Activated naive CD8-positive, alpha-beta T cell treated with anti-CD3 and anti-CD28 coated beads, Interleukin-2, amount 10 ng/mL, durations not matched to agents 7 days and 5 days (primary cell): ENCODE measurements around the gene KL. TPM values are rescaled to one million over a fixed set of nuclear protein-coding genes. Genes with fewer than 3 reads are reported as not detected.

Experiments used
- ATAC-seq: fragments of 150-1000 bp; cut with Tn5 transposase; one replicate; pipeline ENCODE4 v1.10.0; 2021; ENCODE audit warnings: low read depth, moderate library complexity
- POLR2A ChIA-PET: fragments of 350-600 bp; sonication (Branson Sonifier 250); formaldehyde crosslinking; loops from one replicate; lab custom pipeline; 2021; ENCODE audit warnings: antibody characterized with exemption; lab: Charles Lee
- DNase-seq: peaks from one replicate; pipeline ENCODE4 v3.0.0; 2021
- H3K27ac Mint-ChIP-seq: one replicate; pipeline ENCODE4 v1.8.0; 2022; ENCODE audit warnings: mild to moderate bottlenecking, mixed read lengths
- H3K27me3 Mint-ChIP-seq: one replicate; pipeline ENCODE4 v1.8.0; 2022; ENCODE audit warnings: mild to moderate bottlenecking, moderate library complexity, mixed read lengths
- H3K36me3 Mint-ChIP-seq: one replicate; pipeline ENCODE4 v1.8.0; 2021; ENCODE audit warnings: mild to moderate bottlenecking, mixed read lengths
- H3K4me1 Mint-ChIP-seq: one replicate; pipeline ENCODE4 v1.8.0; 2021; ENCODE audit warnings: mixed read lengths
- H3K4me3 Mint-ChIP-seq: one replicate; pipeline ENCODE4 v1.8.0; 2022; ENCODE audit warnings: mild to moderate bottlenecking, moderate library complexity, mixed read lengths
- H3K9me3 Mint-ChIP-seq: one replicate; pipeline ENCODE4 v1.8.0; 2021; ENCODE audit warnings: mixed read lengths
- total RNA-seq, 2 experiments: library from RNA; stranded (reverse); gene quantifications; one replicate each; pipeline ENCODE4 v1.2.3, GENCODE V29; 2021

KL gene
- total RNA-seq, 2 experiments from 2014 or later = 0.28 to 0.64 TPM

DNA sequence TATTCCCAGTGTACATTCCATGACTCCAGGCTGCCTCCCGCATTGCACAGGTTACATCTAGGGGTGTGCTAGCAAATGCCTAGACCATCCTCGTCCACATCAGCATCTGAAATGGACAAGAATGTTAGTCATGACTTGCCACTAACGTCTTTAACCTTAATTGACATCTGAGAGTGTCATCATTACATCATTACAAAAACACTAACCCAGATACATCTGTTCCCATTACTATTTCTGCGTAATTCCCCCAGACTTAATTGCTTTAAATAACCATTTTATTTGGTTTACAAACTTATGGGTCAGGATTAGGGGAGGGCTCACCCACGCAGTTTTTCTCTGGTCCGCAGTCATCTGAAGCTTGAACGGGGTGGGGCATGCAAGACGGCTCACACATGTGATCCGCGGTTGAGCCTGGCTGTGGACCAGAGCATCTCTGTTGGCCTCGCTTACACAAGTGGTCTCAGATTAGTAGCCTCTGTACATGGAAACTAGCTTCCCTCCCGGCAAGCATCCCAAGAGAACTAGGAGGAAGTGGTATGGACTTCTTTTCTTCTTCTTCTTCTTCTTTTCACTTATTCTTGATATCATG, 15.9 kb downstream of the KL start:
- Mint-ChIP-seq H3K4me3 (peak overlapping the region; percentile 37), H3K9me3 (peaks cover 8% of the 10 kb centered on the region), H3K4me1 (peaks cover 12% of the 10 kb centered on the region), H3K27me3 (peaks cover 31% of the 10 kb centered on the region), H3K27ac (no peak overlapping the region), H3K36me3 (peaks cover 5% of the 10 kb centered on the region)
- POLR2A ChIA-PET = no interaction called here
- DNase-seq (no peak), ATAC-seq (no peak)

DNA sequence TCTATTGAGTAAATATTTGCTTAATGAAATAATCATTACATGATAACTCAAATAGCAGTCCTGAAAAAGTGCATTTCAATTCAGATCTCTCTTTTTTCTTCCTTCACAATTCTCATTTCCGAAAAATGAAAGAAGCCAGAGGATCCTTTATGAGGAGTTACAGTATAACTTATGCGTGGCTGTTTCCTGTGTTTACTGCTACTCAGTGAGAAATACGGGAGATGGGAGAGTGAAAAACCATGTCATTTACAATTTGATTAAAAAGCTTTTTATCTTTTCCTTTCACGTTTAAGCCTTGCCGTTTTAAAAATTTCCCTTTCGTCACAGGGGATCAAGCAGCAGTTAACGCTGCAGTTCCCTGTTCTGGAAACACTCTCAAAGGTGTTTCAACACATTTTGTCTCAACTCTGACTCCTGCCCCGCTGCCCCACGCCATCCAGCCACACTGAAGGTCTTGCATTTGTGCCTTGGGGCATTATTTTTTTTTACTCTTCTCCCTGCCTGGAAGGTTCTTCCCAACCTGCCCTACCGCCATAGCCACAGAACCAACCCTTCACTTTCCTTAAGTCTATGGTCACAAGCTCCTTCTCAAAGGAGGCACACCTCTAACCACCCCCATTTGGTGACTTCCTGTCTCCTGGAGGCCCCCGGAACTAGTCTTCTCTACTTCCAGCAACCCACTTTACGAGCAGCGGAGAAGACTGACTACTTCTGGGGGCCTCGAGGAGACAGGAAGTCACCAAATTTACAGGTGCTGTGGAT, 17.0 kb downstream of the KL start:
- Mint-ChIP-seq H3K27me3 (peaks cover 22% of the 10 kb centered on the region), H3K4me3 (peak overlapping the region; percentile 90), H3K36me3 (peaks cover 5% of the 10 kb centered on the region), H3K9me3 (peaks cover 8% of the 10 kb centered on the region), H3K4me1 (peaks cover 12% of the 10 kb centered on the region), H3K27ac (peak overlapping the region; percentile 93)
- ATAC-seq (peak; percentile 95), DNase-seq (peak; percentile 40)
- POLR2A ChIA-PET = interaction anchor here (1.0 kb wide), 1 partner anchor 9 kb away, joined by 3 read pairs; no protein-coding TSS in a partner anchor

DNA sequence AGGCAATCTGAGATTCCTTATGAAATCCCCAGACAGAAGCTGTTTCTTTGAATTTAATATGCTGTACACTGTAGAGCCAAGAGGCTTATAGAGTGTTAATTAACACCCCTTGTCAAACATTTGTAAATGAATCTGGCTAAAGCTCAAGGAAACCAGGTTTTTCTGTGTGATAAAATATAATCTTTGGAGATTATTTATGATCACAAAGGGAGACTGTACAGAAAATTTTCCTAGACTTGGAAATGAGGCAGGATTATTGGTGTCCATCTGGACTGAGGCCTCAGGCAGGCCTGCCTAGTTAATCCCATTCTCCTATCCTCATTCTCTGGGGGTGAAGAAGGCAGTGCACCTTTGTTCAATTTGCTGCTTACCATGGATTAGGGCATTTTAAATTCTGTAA, 17.8 kb downstream of the KL start:
- H3K4me3 Mint-ChIP-seq = no peak overlapping the region

GRCh38 chr13:33034882-33035520, 18.8 kb downstream of the KL start:
- POLR2A ChIA-PET = no interaction called here
- Mint-ChIP-seq H3K9me3 (peaks cover 8% of the 10 kb centered on the region), H3K36me3 (peaks cover 5% of the 10 kb centered on the region), H3K4me3 (no peak overlapping the region), H3K4me1 (peaks cover 12% of the 10 kb centered on the region), H3K27me3 (peaks cover 16% of the 10 kb centered on the region), H3K27ac (no peak overlapping the region)
- ATAC-seq = no peak
- no peak for DNase-seq

More for the DNA sequence above, 17.8 kb downstream of the KL start:
- Mint-ChIP-seq H3K27ac (no peak overlapping the region), H3K9me3 (peaks cover 8% of the 10 kb centered on the region), H3K4me1 (peaks cover 12% of the 10 kb centered on the region), H3K27me3 (peaks cover 16% of the 10 kb centered on the region), H3K36me3 (peaks cover 5% of the 10 kb centered on the region)
- POLR2A ChIA-PET = interaction anchor here (1.0 kb wide), 1 partner anchor 10 kb away, joined by 3 read pairs; no protein-coding TSS in a partner anchor
- ATAC-seq (no peak), DNase-seq (no peak)

- H3K4me3 Mint-ChIP-seq = no peak overlapping the region
- no peak overlapping the region for H3K27ac Mint-ChIP-seq
- peaks cover 11% of the 10 kb centered on the region for H3K27me3 Mint-ChIP-seq
- peaks cover 11% of the 10 kb centered on the region for H3K4me1 Mint-ChIP-seq
- H3K36me3 Mint-ChIP-seq = peaks cover 3% of the 10 kb centered on the region
- peaks cover 7% of the 10 kb centered on the region for H3K9me3 Mint-ChIP-seq
- POLR2A ChIA-PET = no interaction called here
- ATAC-seq (no peak), DNase-seq (no peak)
Observed at GRCh38 chr13:33037673-33038072, 21.4 kb downstream of the KL start.

DNA sequence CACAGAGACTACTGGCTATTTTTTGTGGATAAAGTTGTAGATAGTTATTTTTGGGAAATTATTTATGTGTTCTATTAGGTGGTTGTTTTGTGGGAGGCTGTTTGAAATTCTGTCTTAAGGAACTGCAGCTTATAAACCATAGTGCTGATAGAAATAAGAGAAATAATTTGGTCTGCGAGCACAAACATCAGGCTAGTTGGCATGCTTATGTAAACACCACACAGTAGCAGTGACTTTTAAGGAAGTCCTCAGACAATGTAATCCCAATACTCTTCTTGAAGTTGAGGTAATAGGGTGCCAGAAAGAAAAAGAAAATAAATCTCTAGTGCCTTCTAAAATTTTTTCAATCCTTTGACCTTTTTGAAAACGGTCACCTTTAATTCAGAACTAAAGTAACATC, 23.9 kb downstream of the KL start:
- peaks cover 15% of the 10 kb centered on the region for H3K27me3 Mint-ChIP-seq
- H3K4me1 Mint-ChIP-seq = no peaks in the 10 kb centered on the region
- no peak overlapping the region for H3K4me3 Mint-ChIP-seq
- ATAC-seq (no peak), DNase-seq (no peak)
- POLR2A ChIA-PET = no interaction called here
- no peaks in the 10 kb centered on the region for H3K36me3 Mint-ChIP-seq
- no peaks in the 10 kb centered on the region for H3K9me3 Mint-ChIP-seq
- H3K27ac Mint-ChIP-seq = no peak overlapping the region

DNA sequence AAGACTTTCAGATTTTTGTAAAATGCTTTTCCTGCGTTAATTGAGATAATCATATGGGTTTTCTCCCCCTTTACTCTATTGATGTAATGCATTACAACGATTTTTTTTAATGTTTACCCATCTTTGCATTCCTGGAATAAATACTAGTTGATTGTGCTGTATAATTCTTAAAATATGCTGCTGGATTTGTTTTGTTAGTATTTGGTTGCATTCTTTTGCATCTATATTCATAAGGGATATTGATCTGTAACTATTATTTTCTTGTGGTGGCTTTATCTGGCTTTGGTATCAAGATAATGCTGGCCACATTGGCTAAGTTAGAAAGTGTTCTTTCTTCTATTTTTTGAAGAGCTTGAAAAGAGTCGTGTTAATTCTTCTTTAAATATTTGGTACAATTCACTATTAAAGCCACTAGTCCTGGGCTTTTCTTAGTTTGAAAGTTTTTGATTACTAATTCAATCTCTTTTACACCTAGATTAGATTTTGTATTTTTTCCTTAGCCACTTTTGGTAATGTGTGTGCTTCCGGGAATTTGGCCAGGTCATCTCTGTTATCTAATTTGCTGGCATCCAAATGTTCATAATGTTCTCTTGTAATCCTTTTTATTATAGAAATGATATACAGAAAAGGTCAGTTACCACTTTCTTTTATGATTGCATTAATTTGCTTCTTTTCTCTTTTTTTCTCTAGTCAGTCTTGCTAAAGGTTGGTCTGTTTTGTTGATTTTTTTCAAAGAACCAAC, 29.8 kb downstream of the KL start:
- POLR2A ChIA-PET = no interaction called here
- H3K4me1 Mint-ChIP-seq = no peaks in the 10 kb centered on the region
- no peak for DNase-seq

DNA sequence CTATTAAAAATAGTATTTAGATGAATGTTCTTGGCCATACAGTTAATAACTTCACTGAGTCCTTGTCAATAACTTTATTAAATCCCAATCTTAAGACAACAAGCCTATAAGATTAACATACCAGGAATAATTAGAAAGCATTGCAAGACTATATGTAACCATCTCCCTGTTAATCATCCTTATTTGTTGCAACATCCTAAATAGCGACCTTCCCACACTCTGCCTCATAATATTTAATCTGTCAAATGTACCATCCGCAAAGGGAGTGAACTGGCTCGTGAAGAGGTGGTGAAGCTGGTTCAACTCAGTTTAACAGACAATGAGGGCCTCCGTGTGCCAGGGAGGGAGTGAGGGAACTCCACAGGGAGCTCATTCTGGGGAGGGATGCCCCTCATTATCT, 33.9 kb downstream of the KL start:
- DNase-seq (no peak), ATAC-seq (no peak)
- Mint-ChIP-seq H3K4me1 (no peaks in the 10 kb centered on the region), H3K36me3 (no peaks in the 10 kb centered on the region), H3K27ac (no peak overlapping the region), H3K9me3 (no peaks in the 10 kb centered on the region), H3K4me3 (no peak overlapping the region), H3K27me3 (peaks cover 19% of the 10 kb centered on the region)
- POLR2A ChIA-PET = no interaction called here

More for the DNA sequence above, 29.8 kb downstream of the KL start:
- Mint-ChIP-seq H3K27ac (no peak overlapping the region), H3K4me3 (no peak overlapping the region), H3K9me3 (no peaks in the 10 kb centered on the region), H3K27me3 (peaks cover 29% of the 10 kb centered on the region), H3K36me3 (no peaks in the 10 kb centered on the region)
- ATAC-seq = no peak

DNA sequence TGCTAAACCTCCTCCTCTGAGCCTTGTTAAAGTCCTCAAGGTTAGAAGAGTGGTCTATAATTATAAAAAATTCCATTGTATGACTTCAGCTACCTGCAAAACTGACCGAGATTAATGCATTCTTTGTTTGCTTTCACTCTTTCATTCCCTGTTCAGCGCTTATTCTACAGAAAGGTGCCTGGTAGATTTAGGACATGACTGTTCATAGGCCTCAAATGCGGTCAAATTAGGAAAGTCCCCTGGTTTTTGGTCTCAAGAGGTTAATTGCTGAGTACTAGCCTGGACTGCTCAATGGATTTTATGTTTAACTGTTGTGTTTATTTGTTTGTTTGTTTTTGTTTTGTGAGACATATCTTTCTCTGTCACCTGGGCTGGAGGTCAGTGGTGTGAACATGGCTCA, 35.4 kb downstream of the KL start:
- Mint-ChIP-seq H3K36me3 (no peaks in the 10 kb centered on the region), H3K27ac (no peak overlapping the region), H3K4me3 (no peak overlapping the region), H3K4me1 (no peaks in the 10 kb centered on the region), H3K27me3 (peaks cover 16% of the 10 kb centered on the region), H3K9me3 (no peaks in the 10 kb centered on the region)
- DNase-seq (no peak), ATAC-seq (no peak)
- POLR2A ChIA-PET = no interaction called here

DNA sequence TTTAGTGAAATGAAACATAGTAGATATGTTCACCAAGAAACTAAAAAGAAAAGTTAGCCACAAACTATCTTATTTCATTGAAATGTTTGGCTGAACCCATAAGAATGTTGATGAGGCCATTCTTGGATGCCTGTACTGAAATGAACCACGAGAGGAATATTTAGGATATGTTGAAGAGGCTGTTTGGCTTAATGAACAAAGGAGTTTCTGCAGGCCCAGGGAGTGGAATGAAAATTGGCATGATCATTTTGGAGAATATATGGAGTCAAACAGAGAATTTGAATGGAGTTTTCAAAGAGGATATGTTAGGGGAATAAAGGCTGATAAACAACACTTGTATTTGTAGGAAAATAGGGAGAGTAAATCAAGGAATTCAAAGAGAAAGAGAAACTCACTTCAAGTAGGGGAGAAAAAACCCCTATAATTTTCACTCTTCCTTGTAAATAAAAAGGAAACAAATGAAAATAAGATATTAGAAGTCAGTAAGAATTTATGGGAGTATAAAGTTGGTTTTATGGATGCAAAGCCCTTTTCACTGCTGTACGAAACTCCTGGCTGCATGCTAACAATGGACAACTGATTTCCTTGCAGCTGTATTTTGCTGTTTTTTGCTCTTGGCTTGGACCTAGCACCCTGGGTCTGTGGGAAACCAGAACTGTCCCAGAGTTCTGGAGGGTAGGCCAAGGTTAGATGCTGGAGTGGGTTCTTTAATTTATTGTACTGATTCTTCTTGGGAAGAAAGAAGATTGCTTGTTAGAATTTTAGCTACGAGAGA, 36.5 kb downstream of the KL start:
- Mint-ChIP-seq H3K36me3 (no peaks in the 10 kb centered on the region), H3K9me3 (no peaks in the 10 kb centered on the region), H3K27me3 (peaks cover 16% of the 10 kb centered on the region), H3K4me3 (no peak overlapping the region), H3K27ac (no peak overlapping the region), H3K4me1 (no peaks in the 10 kb centered on the region)
- no peak for DNase-seq
- POLR2A ChIA-PET = no interaction called here
- ATAC-seq = no peak

- Mint-ChIP-seq H3K4me1 (no peaks in the 10 kb centered on the region), H3K9me3 (no peaks in the 10 kb centered on the region), H3K27me3 (peaks cover 8% of the 10 kb centered on the region), H3K36me3 (no peaks in the 10 kb centered on the region), H3K4me3 (no peak overlapping the region), H3K27ac (no peak overlapping the region)
- ATAC-seq (no peak), DNase-seq (no peak)
- POLR2A ChIA-PET = no interaction called here
Observed at GRCh38 chr13:33053397-33054066, 37.3 kb downstream of the KL start.

GRCh38 chr13:33057019-33057780, 41.0 kb downstream of the KL start:
- no peak for ATAC-seq
- H3K36me3 Mint-ChIP-seq = no peaks in the 10 kb centered on the region
- no peak overlapping the region for H3K27ac Mint-ChIP-seq

More at GRCh38 chr13:33057019-33057780, 41.0 kb downstream of the KL start:
- no peaks in the 10 kb centered on the region for H3K27me3 Mint-ChIP-seq
- no peaks in the 10 kb centered on the region for H3K4me1 Mint-ChIP-seq
- H3K4me3 Mint-ChIP-seq = no peak overlapping the region
- POLR2A ChIA-PET = no interaction called here
- DNase-seq = no peak
- no peaks in the 10 kb centered on the region for H3K9me3 Mint-ChIP-seq
